H1 (cell line): ENCODE data around the gene KBTBD12. TPM values are rescaled to one million over a fixed set of nuclear protein-coding genes. Genes with fewer than 3 reads are reported as not detected.
A peak's percentile ranks its signal among the peaks of the same experiment; 100 is the strongest.

Experiments
- CTCF ChIA-PET: fragments of 300-600 bp; sonication (Branson Sonifier 250); formaldehyde crosslinking; loops from one replicate; lab custom pipeline; 2021; ENCODE audit not compliant: partially characterized antibody; lab: Charles Lee
- POLR2A ChIA-PET: fragments of 300-600 bp; sonication (Branson Sonifier 250); formaldehyde crosslinking; loops from one replicate; lab custom pipeline; 2021; ENCODE audit warnings: inconsistent platforms; ENCODE audit not compliant: partially characterized antibody; lab: Charles Lee
- DNase-seq, 2 experiments: peaks; one replicate each; pipeline versions ENCODE4 v3.0.0 to v3.0.0-alpha.2; 2010 to 2022; ENCODE audit warnings: low spot score in 2 of 2, low read depth in 1 of 2, mixed read lengths in 1 of 2
- FAIRE-seq: peaks from 2 replicates; lab custom pipeline; 2011; peaks lifted over from hg19 to GRCh38; lab: Jason Lieb, UNC
- H2AFZ ChIP-seq: 2 replicates; pipeline ENCODE4 v1.8.1; 2012; ENCODE audit warnings: low read length, inconsistent platforms
- H2AK5ac ChIP-seq: 2 replicates; pipeline ENCODE4 v1.6.1; 2013; ENCODE audit warnings: low read depth, low read length
- H2BK120ac ChIP-seq: replicated peaks from 2 replicates; pipeline ENCODE3; 2013; ENCODE audit warnings: low read depth, low read length, inconsistent platforms
- H2BK12ac ChIP-seq: 2 replicates; pipeline ENCODE4 v1.6.1; 2013; ENCODE audit warnings: low read depth, low read length
- H2BK15ac ChIP-seq: 2 replicates; pipeline ENCODE4 v1.6.1; 2013; ENCODE audit warnings: low read length
- H2BK20ac ChIP-seq: 2 replicates; pipeline ENCODE4 v1.6.1; 2013; ENCODE audit warnings: low read length
- H2BK5ac ChIP-seq: 2 replicates; pipeline ENCODE4 v1.6.1; 2013; ENCODE audit warnings: low read depth, low read length
- H3K14ac ChIP-seq: 2 replicates; pipeline ENCODE4 v1.6.1; 2013; ENCODE audit warnings: inconsistent platforms; ENCODE audit not compliant: insufficient read length
- H3K18ac ChIP-seq: 2 replicates; pipeline ENCODE4 v1.6.1; 2013; ENCODE audit warnings: low read length; ENCODE audit errors: extremely low read depth
- H3K23ac ChIP-seq: 2 replicates; pipeline ENCODE4 v1.6.1; 2013; ENCODE audit warnings: inconsistent platforms; ENCODE audit not compliant: insufficient read length
- H3K23me2 ChIP-seq: 2 replicates; pipeline ENCODE4 v1.6.1; 2013; ENCODE audit warnings: low read depth, low read length
- H3K27ac ChIP-seq: 2 replicates; pipeline ENCODE4 v1.6.1; 2011; ENCODE audit warnings: low read depth, low read length, inconsistent platforms
- H3K27me3 ChIP-seq, 4 experiments: replicated peaks in 1 of 4; 1 replicate in 1 of 4; 2 replicates in 3 of 4; pipeline versions ENCODE4 v1.6.1 to v1.8.1; 2011 to 2013; ENCODE audit warnings: low read length in 3 of 4, mild to moderate bottlenecking in 3 of 4, inconsistent platforms in 2 of 4, mixed read lengths in 2 of 4, moderate library complexity in 1 of 4; ENCODE audit not compliant: control insufficient read depth in 3 of 4, insufficient read depth in 3 of 4; ENCODE audit errors: extremely low read depth in 1 of 4
- H3K36me3 ChIP-seq, 4 experiments: 2 replicates each; pipeline versions ENCODE4 v1.6.1 to v1.8.1; 2011 to 2013; ENCODE audit warnings: mild to moderate bottlenecking in 4 of 4, low read length in 3 of 4, moderate library complexity in 2 of 4, control low read depth in 1 of 4, inconsistent platforms in 1 of 4; ENCODE audit not compliant: insufficient read depth in 4 of 4, control insufficient read depth in 2 of 4
- H3K4ac ChIP-seq: replicated peaks from 2 replicates; pipeline ENCODE3; 2013; ENCODE audit warnings: low read length, low read depth, mixed read lengths, inconsistent platforms; ENCODE audit not compliant: insufficient read length
- H3K4me1 ChIP-seq, 4 experiments: replicated peaks in 1 of 4; 1 replicate in 1 of 4; 2 replicates in 3 of 4; pipeline versions ENCODE4 v1.6.1 to v1.8.1; 2011 to 2013; ENCODE audit warnings: low read length in 3 of 4, inconsistent platforms in 2 of 4, mixed read lengths in 1 of 4; ENCODE audit not compliant: insufficient read depth in 4 of 4, control insufficient read depth in 3 of 4
- H3K4me2 ChIP-seq, 2 experiments: 2 replicates each; pipeline versions ENCODE4 v1.6.1 to v1.8.1; 2011 to 2013; ENCODE audit warnings: low read depth in 2 of 2, low read length in 2 of 2, control low read depth in 1 of 2, inconsistent platforms in 1 of 2, mild to moderate bottlenecking in 1 of 2; ENCODE audit not compliant: insufficient read depth in 1 of 2
- H3K4me3 ChIP-seq, 4 experiments: fragments of 200-600, 300-600 bp in 1 of 4; sonication (generic), shearing (Covaris generic), sonication (Bioruptor Twin) in 1 of 4; 2 replicates each; pipeline versions ENCODE4 v1.5.1 to v1.8.1; 2011 to 2016; ENCODE audit warnings: low read length in 4 of 4, low read depth in 3 of 4, control low read depth in 2 of 4, inconsistent platforms in 2 of 4, mild to moderate bottlenecking in 2 of 4, mixed read lengths in 1 of 4, moderate library complexity in 1 of 4; ENCODE audit not compliant: insufficient read depth in 2 of 4; ENCODE audit errors: extremely low read depth in 1 of 4
- H3K56ac ChIP-seq: replicated peaks from 2 replicates; pipeline ENCODE3; 2013; ENCODE audit warnings: low read depth, mild to moderate bottlenecking, mixed read lengths, low read length, inconsistent platforms; ENCODE audit not compliant: insufficient read length
- H3K79me1 ChIP-seq: 2 replicates; pipeline ENCODE4 v1.6.1; 2013; ENCODE audit warnings: low read depth, low read length, control low read depth
- H3K79me2 ChIP-seq, 2 experiments: 2 replicates each; pipeline versions ENCODE4 v1.6.1 to v1.8.1; 2012 to 2013; ENCODE audit warnings: low read length in 2 of 2, mild to moderate bottlenecking in 2 of 2, inconsistent platforms in 1 of 2; ENCODE audit not compliant: insufficient read depth in 2 of 2, control insufficient read depth in 1 of 2
- H3K9ac ChIP-seq, 4 experiments: replicated peaks in 1 of 4; 1 replicate in 1 of 4; 2 replicates in 3 of 4; pipeline versions ENCODE4 v1.6.1 to v1.8.1; 2011 to 2013; ENCODE audit warnings: low read depth in 3 of 4, low read length in 3 of 4, control low read depth in 2 of 4, mild to moderate bottlenecking in 2 of 4, moderate library complexity in 2 of 4, inconsistent platforms in 1 of 4; ENCODE audit errors: extremely low read depth in 1 of 4
- H3K9me3 ChIP-seq, 2 experiments: 2 replicates each; pipeline versions ENCODE4 v1.6.1 to v1.8.1; 2012 to 2013; ENCODE audit warnings: mild to moderate bottlenecking in 2 of 2, moderate library complexity in 2 of 2, control low read depth in 1 of 2, inconsistent platforms in 1 of 2, low read depth in 1 of 2, low read length in 1 of 2, mixed read lengths in 1 of 2; ENCODE audit not compliant: insufficient read depth in 2 of 2
- H4K20me1 ChIP-seq, 2 experiments: replicated peaks in 1 of 2; 2 replicates each; pipeline versions ENCODE3 to v1.8.1; 2011 to 2013; ENCODE audit warnings: inconsistent platforms in 2 of 2, low read length in 2 of 2, mild to moderate bottlenecking in 1 of 2; ENCODE audit not compliant: insufficient read depth in 2 of 2, control insufficient read depth in 1 of 2
- H4K5ac ChIP-seq: 2 replicates; pipeline ENCODE4 v1.6.1; 2013; ENCODE audit warnings: low read length, low read depth, mixed read lengths, inconsistent platforms; ENCODE audit not compliant: insufficient read length
- H4K8ac ChIP-seq: 2 replicates; pipeline ENCODE4 v1.8.0; 2013; ENCODE audit warnings: mild to moderate bottlenecking, moderate library complexity, low read length, inconsistent platforms; ENCODE audit not compliant: insufficient read depth; ENCODE audit errors: extremely low read depth
- H4K91ac ChIP-seq: replicated peaks from 2 replicates; pipeline ENCODE3; 2013; ENCODE audit warnings: low read length, mixed read lengths, inconsistent platforms; ENCODE audit not compliant: insufficient read length
- ASH2L ChIP-seq: fragments of 200-600, 300-600 bp; sonication (generic); IDR thresholded peaks from one replicate; pipeline ENCODE4 v1.7.1; 2017; ENCODE audit warnings: low read length
- CBX5 ChIP-seq: fragments of 300-800, 300-1000 bp; sonication (generic); IDR thresholded peaks from 2 replicates; pipeline ENCODE4 v1.7.1; 2016; ENCODE audit warnings: antibody characterized with exemption, low read length, low read depth
- CHD1 ChIP-seq: IDR thresholded peaks from 2 replicates; pipeline ENCODE4 v1.6.1; 2012; ENCODE audit warnings: low read depth, low read length, improper control_type of control experiment
- FOSL1 ChIP-seq: IDR thresholded peaks from 2 replicates; pipeline ENCODE4 v1.6.1; 2011; ENCODE audit warnings: mild to moderate bottlenecking, low read depth, low read length, moderate library complexity; ENCODE audit not compliant: insufficient read depth
- HDAC6 ChIP-seq: IDR thresholded peaks from one replicate; pipeline ENCODE4 v1.7.1; 2012; ENCODE audit warnings: low read depth, mild to moderate bottlenecking, inconsistent platforms, low read length, moderate library complexity
- KDM4A ChIP-seq: IDR thresholded peaks from one replicate; pipeline ENCODE4 v1.7.1; 2012; ENCODE audit warnings: low read depth, mild to moderate bottlenecking, moderate library complexity, low read length, inconsistent platforms; ENCODE audit not compliant: severe bottlenecking
- SIN3A ChIP-seq, 2 experiments: IDR thresholded peaks in 1 of 2; conservative IDR thresholded peaks in 1 of 2; 2 replicates each; pipeline ENCODE4 v1.6.1; 2011 to 2012; ENCODE audit warnings: low read length in 2 of 2, improper control_type of control experiment in 1 of 2, low read depth in 1 of 2, mild to moderate bottlenecking in 1 of 2
- SRF ChIP-seq: IDR thresholded peaks from 2 replicates; pipeline ENCODE4 v1.6.1; 2011; ENCODE audit warnings: mild to moderate bottlenecking, low read depth, low read length, moderate library complexity
- TBP ChIP-seq: IDR thresholded peaks from 2 replicates; pipeline ENCODE4 v1.6.1; 2011; ENCODE audit warnings: low read depth, low read length, improper control_type of control experiment
- TEAD4 ChIP-seq: IDR thresholded peaks from 2 replicates; pipeline ENCODE4 v1.6.1; 2012; ENCODE audit warnings: low read depth, low read length, inconsistent platforms, mixed read lengths
- WGBS, 2 experiments: shearing (Covaris generic) in 1 of 2; methylation state at CpG; one replicate each; pipeline versions ENCODE4 v1.1.6 to v1.1.7; 2013 to 2015; ENCODE audit warnings: low lambda C conversion rate in 2 of 2, mixed read lengths in 2 of 2, inconsistent platforms in 1 of 2, low coverage in 1 of 2, missing lambda C conversion rate in 1 of 2; ENCODE audit not compliant: insufficient replicate concordance in 2 of 2, insufficient coverage in 1 of 2, insufficient read length in 1 of 2; ENCODE audit errors: extremely low coverage in 1 of 2, missing lambda C conversion rate in 1 of 2; 5-methylcytosine and 5-hydroxymethylcytosine counted together
- polyA plus RNA-seq, 7 experiments: library from polyadenylated mRNA; depleted of rRNA in 3 of 7; stranded (reverse) in 5 of 7; unstranded in 2 of 7; fragments of >200 nt in 5 of 7; fragments of 200-250 nt in 2 of 7; gene quantifications; 1 replicate in 5 of 7; 2 replicates in 1 of 7; 4 replicates in 1 of 7; pipeline versions ENCODE4 v1.2.1 to v1.2.3, GENCODE V29; 2011 to 2013; ENCODE audit warnings: missing spikeins in 2 of 7, mixed read lengths in 2 of 7
- total RNA-seq: library from RNA; stranded (reverse); fragmentation: NEBNext Ultra II Directional; extraction: Animal tissue kit (Norgen Biotek cat#: 25700); gene quantifications from 2 replicates; pipeline ENCODE4 v1.2.1, GENCODE V29; 2021

The KBTBD12 gene
- total and polyA plus RNA-seq, 2 of the 8 experiments (the other 6 are each of a cell fraction or from before 2014, with no cell fraction given) = 0.33 to 0.63 TPM

DNA sequence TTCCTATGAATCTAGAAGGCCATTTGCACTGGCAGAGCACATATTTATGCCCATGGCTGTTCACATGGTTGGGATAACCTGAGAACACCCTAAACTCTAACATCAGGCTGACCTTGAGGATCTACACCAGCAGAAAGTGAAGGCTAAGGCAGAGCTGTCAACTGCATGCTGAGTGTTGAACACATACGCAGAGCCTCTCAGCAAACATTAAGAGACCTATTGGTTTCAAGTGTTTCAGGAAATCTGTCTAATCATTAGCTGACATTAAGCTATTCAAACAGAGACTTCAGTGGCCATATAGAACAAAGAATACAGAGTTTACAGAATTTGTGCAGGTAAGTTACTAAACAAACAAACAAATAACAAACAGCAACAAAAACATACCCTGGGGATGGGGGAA lies 121.1 kb downstream of the KBTBD12 start:
- Histone ChIP-seq H2BK15ac (no peak overlapping the region), H3K4ac (no peak overlapping the region), H4K91ac (no peak overlapping the region), H3K9ac (no peak overlapping the region), H3K23ac (no peak overlapping the region), H4K20me1 (no peaks in the 10 kb centered on the region), H3K23me2 (no peaks in the 10 kb centered on the region; the same call in 1 of the 2 replicates), H3K79me2 (no peaks in the 10 kb centered on the region), H3K79me1 (no peaks in the 10 kb centered on the region), H4K8ac (no peak overlapping the region), H2BK12ac (no peak overlapping the region), H3K18ac (no peak overlapping the region), H3K4me1 (no peaks in the 10 kb centered on the region), H2AK5ac (no peak overlapping the region), H3K9me3 (no peaks in the 10 kb centered on the region), H3K27ac (no peak overlapping the region), H2BK120ac (no peak overlapping the region), H3K36me3 (no peaks in the 10 kb centered on the region), H2AFZ (no peak overlapping the region), H4K5ac (no peak overlapping the region), H3K14ac (no peak overlapping the region), H2BK5ac (no peak overlapping the region)
- DNase-seq (peak in 1 of 2 experiments; percentile 14), FAIRE-seq (no peak)
- ChIA-PET POLR2A (no interaction called here), CTCF (interaction anchor here (0.7 to 1.0 kb wide), 4 partner anchors 12 to 86 kb away, joined by 3 to 5 read pairs (median 3); no protein-coding TSS in a partner anchor)
- 90% methylated on average over 1 of the region's 1 CpG; no CpG with 5 or more reads in 1 of the 2 experiments for WGBS, 2 experiments
- TF ChIP-seq KDM4A = no peak
- no peak for TF ChIP-seq FOSL1
- TF ChIP-seq TEAD4 = no peak
- no peak for TF ChIP-seq ASH2L
- no peak for TF ChIP-seq HDAC6
- no peak for TF ChIP-seq CBX5
- no peak for TF ChIP-seq CHD1
- TF ChIP-seq SRF = no peak
- no peak for TF ChIP-seq TBP
- TF ChIP-seq SIN3A (conservative IDR thresholded peaks at IDR 0.05 in 1 of 2, IDR thresholded peaks at IDR 0.05 in 1 of 2; ENCODE audit: low read depth in 1 of 2, low read length in 2 of 2) = no peak
- TF ChIP-seq, all 59 proteins: peak for 0
- H2BK20ac ChIP-seq = no peak overlapping the region
- peaks cover 0 to 2% (median 0%) of the 10 kb centered on the region in 4 experiments; a peak in 1 of 7 replicates for H3K27me3 ChIP-seq
- no peak overlapping the region for H3K4me3 ChIP-seq
- H3K4me2 ChIP-seq = no peak overlapping the region
- H3K56ac ChIP-seq = no peak overlapping the region
